T follicular helper cell (primary cell): ENCODE data around the gene CNOT1.

ENCODE experiments used
- DNase-seq: peaks from one replicate; pipeline ENCODE4 v3.0.0-alpha.2; 2020; ENCODE audit warnings: low read depth

The CNOT1 gene

GRCh38 chr16:58485184-58485887 is 144.3 kb downstream of the CNOT1 start:
- no peak for DNase-seq

- DNase-seq: no peak
Observed at GRCh38 chr16:58481931-58482330, 147.7 kb downstream of the CNOT1 start.

- DNase-seq: no peak
Observed at GRCh38 chr16:58481226-58481869, 148.3 kb downstream of the CNOT1 start.

GRCh38 chr16:58478427-58478826 is 151.2 kb downstream of the CNOT1 start:
- DNase-seq: no peak

- no peak for DNase-seq
Observed at GRCh38 chr16:58476791-58477190, 152.8 kb downstream of the CNOT1 start.

- no peak for DNase-seq
Observed at GRCh38 chr16:58475091-58475619, 154.5 kb downstream of the CNOT1 start.

- DNase-seq: no peak
Observed at GRCh38 chr16:58474296-58474695, 155.3 kb downstream of the CNOT1 start.

- no peak for DNase-seq
Observed at GRCh38 chr16:58472827-58473226, 156.8 kb downstream of the CNOT1 start.

- no peak for DNase-seq
Observed at GRCh38 chr16:58472266-58472665, 157.4 kb downstream of the CNOT1 start.

GRCh38 chr16:58471209-58471975 is 158.2 kb downstream of the CNOT1 start:
- DNase-seq: no peak
